H4 (cell line): ENCODE measurements around the gene NKX6-1. TPM values are rescaled to one million over a fixed set of nuclear protein-coding genes. Genes with fewer than 3 reads are reported as not detected.
A peak's percentile ranks its signal among the peaks of the same experiment; 100 is the strongest.

ENCODE experiments used
- DNase-seq: peaks from one replicate; pipeline ENCODE4 v3.0.0-alpha.2; 2015; ENCODE audit warnings: low spot score
- total RNA-seq: library from RNA; depleted of rRNA; stranded (reverse); fragments of >200 nt; shearing (Covaris generic); gene quantifications from 2 replicates; pipeline ENCODE4 v1.2.3, GENCODE V29; 2014; rRNA removed

NKX6-1 gene
- total RNA-seq, 1 experiment from 2014 or later = 0.50 TPM

GRCh38 chr4:84479663-84480062, 19.4 kb downstream of the NKX6-1 start:
- no peak for DNase-seq

DNA sequence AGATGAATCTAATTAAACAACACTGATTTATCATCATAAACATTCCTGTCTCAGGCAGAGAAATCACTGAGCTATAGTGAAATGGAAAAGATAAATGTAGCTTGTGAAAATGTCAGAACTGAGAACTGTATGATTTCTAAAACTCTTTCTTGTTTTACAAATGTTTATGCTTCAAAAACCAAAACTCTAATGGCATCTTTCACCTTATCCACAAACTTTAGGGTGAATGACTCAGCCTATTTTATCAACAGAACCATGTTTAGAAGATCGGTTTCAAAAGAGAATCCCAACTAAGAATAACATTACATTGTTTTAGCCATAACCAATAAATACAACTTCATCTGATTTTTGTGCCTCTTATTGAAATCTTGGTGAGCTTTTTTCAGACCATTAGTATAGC, 21.4 kb downstream of the NKX6-1 start:
- DNase-seq = no peak

GRCh38 chr4:84474107-84474506, 25.0 kb downstream of the NKX6-1 start:
- DNase-seq = no peak

- no peak for DNase-seq
Observed at GRCh38 chr4:84472154-84472553, 26.9 kb downstream of the NKX6-1 start.

DNA sequence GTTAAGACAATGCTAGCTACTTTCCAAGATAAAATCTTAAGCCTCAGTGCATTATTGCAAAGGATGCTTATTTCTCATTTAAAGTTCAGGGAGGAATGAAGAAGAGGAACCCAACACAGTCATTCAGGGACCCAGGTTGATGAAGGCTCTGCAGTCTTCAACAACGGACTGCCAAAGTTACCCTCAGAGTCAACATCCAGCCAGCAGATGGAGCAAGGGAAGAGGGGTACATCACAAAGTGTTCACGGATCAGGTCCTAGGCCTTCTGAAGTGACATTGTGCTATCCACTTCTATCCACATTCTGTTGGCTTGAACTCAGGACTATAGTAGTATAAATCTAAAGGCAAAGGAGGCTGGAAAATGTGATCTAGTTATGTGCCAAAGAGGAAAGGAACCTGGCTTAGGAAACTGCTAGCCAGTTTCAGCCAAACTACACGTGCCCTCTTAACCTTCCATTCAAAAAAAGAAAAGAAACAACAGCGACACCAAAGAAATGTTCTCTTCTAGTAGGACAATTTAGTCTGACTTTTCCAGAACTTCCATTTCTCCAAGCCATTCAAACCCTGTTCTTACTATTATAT, 28.8 kb downstream of the NKX6-1 start:
- no peak for DNase-seq

DNA sequence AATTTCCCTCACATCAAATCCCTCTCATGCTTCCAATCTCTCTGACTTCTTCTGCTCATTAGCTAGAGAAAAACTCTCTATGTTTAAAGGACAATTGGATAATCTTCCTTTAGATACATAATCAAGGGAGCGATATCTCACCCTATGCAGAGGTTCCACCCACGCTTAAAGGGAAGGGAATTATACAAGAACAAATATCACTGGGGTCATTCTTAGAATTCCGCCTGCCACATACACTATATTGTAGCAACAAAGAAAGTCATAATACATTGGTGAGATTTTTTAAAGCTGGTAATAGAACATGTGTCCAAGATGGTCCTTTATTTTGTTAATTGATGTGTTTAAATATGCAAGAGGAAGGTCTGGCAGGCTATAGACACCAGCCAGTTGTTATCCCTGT, 31.5 kb downstream of the NKX6-1 start:
- no peak for DNase-seq

GRCh38 chr4:84459783-84460182, 39.3 kb downstream of the NKX6-1 start:
- DNase-seq = no peak

DNA sequence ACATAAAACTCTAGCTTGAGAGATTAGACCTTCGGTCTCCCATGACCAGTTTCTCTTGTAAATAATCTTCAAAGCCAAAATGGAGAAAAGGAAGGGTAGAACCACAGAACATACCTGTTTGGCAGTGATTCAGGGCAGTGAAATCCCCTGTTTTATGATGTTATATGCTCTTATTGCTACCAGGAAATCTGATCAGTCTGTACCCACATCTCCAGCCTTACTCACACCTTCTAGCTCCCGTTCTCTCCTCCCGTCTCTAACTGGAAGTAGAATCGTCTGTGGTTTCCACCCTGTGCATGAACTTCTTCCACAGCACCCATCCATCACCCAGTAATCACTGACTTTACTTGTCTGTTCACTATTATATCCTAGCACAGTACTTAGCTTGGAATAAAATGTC, 42.9 kb downstream of the NKX6-1 start:
- DNase-seq = no peak

- no peak for DNase-seq
Observed at GRCh38 chr4:84455697-84456096, 43.4 kb downstream of the NKX6-1 start.

- DNase-seq = peak; percentile 8
Observed at GRCh38 chr4:84451546-84451945, 47.5 kb downstream of the NKX6-1 start.

GRCh38 chr4:84443523-84443922, 55.6 kb downstream of the NKX6-1 start:
- no peak for DNase-seq

- DNase-seq = no peak
Observed at GRCh38 chr4:84442778-84443177, 56.3 kb downstream of the NKX6-1 start.

Other genes with a start within 250 kb of the NKX6-1 start
- 3.1 and 3.7 TPM in 2 replicates for gene CDS1, start 83.8 kb upstream of the NKX6-1 start, total RNA-seq